ENCODE measurements around the gene MAP3K12. TPM values are rescaled to one million over a fixed set of nuclear protein-coding genes. Genes with fewer than 3 reads are reported as not detected.
A peak's percentile ranks its signal among the peaks of the same experiment; 100 is the strongest.

Gene MAP3K12
- total and polyA plus RNA-seq, 2 of the 4 experiments (the other 2 are of a cell fraction) = 29.0 to 52.5 TPM

DNA sequence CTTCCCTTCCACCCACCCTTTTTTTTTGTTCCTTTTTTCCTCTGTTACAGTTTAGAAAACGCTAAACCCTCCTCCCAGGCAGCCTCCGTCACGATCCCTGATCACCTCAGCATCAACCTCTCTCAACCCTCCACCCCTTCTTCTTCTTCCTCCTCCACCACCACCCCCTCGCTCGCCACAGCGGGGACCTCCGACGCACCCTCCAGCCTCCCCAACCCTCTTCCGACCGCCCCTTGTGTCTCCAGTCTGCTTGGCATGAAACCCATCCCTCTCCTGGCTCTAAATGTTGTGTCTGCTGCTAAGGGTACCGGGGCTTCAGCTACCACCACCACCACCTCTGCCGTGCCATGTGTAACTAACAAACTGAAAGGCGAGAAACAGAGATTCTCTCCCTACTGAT, 24.4 kb downstream of the MAP3K12 start:
- no peaks in the 10 kb centered on the region for H3K9me1 ChIP-seq (ENCODE audit: insufficient read depth, low read length)
- 86 to 100% methylated on average over 1 to 9 of the region's 13 CpGs for WGBS, 2 experiments (ENCODE audit: extremely low coverage in 2 of 2, insufficient read length in 1 of 2)
- H3K36me3 ChIP-seq (ENCODE audit: control insufficient read depth, insufficient read depth, low read length) = peaks cover 76% of the 10 kb centered on the region
- H3K56ac ChIP-seq (ENCODE audit: extremely low read depth, insufficient read depth, low read length) = no peak overlapping the region
- TF ChIP-seq USF2 (IDR thresholded peaks at IDR 0.05; ENCODE audit: low read depth, low read length) (no peak), ELK1 (IDR thresholded peaks at IDR 0.05; ENCODE audit: borderline replicate concordance, low read depth, low read length) (no peak), MAZ (IDR thresholded peaks at IDR 0.05; ENCODE audit: borderline replicate concordance, low read depth, low read length) (no peak), SMC3 (IDR thresholded peaks at IDR 0.05; ENCODE audit: low read depth, low read length) (no peak)
- no peak overlapping the region for H4K91ac ChIP-seq (ENCODE audit: insufficient read depth, low read depth, low read length)
- H3K4me1 ChIP-seq (ENCODE audit: control insufficient read depth, insufficient read depth, low read length) = peaks cover 9% of the 10 kb centered on the region
- POLR2A ChIA-PET (ENCODE audit: unreplicated experiment) = no interaction called here
- CTCF ChIA-PET = interaction anchor here (0.6 to 2.7 kb wide), 2 partner anchors 10 to 123 kb away, joined by 3 to 6 read pairs; no protein-coding TSS in a partner anchor
- H3K9me3 ChIP-seq (ENCODE audit: control insufficient read depth, insufficient read depth, low read length) = no peaks in the 10 kb centered on the region
- H4K20me1 ChIP-seq (ENCODE audit: insufficient read depth, low read length) = peaks cover 85% of the 10 kb centered on the region
- no peak overlapping the region for H3K4ac ChIP-seq (ENCODE audit: low read depth, low read length)
- H3K27me3 ChIP-seq (ENCODE audit: control insufficient read depth, insufficient read depth, low read length) = no peaks in the 10 kb centered on the region
- peaks cover 34 to 75% of the 10 kb centered on the region in 2 experiments for H3K79me1 ChIP-seq (ENCODE audit: low read depth in 1 of 2, low read length in 2 of 2)
- no peak for ATAC-seq (ENCODE audit: low read depth)
- no peak overlapping the region for H2AK5ac ChIP-seq (ENCODE audit: low read depth, low read length)
- H4K5ac ChIP-seq (ENCODE audit: low read depth, low read length) = no peak overlapping the region
- intact Hi-C loops (cut with micrococcal nuclease) (no loop called here), dilution Hi-C loops (cut with HindIII; ENCODE audit: low sequenced_read_pairs, unreplicated experiment) (no loop called here), in situ Hi-C loops (cut with MboI; ENCODE audit: low sequenced_read_pairs) (no loop called here)
- H2BK15ac ChIP-seq (ENCODE audit: low read depth, low read length) = no peak overlapping the region
- H2AK9ac ChIP-seq (replicated peaks; ENCODE audit: low read depth, low read length, poor library complexity) = no peak overlapping the region
- H3K14ac ChIP-seq (replicated peaks; ENCODE audit: low read depth, low read length) = no peak overlapping the region
- H3K4me3 ChIP-seq (ENCODE audit: insufficient read depth, low read depth, low read length) = no peak overlapping the region
- H3K4me2 ChIP-seq (ENCODE audit: low read depth, low read length) = no peak overlapping the region
- H3K18ac ChIP-seq (ENCODE audit: low read depth, low read length) = no peak overlapping the region
- no peak overlapping the region for H3K9ac ChIP-seq (ENCODE audit: low read depth, low read length)
- peak overlapping the region; percentile 7 for H2BK5ac ChIP-seq (ENCODE audit: low read depth, low read length, poor library complexity, severe bottlenecking)
- H3K23ac ChIP-seq (ENCODE audit: low read depth, low read length) = no peak overlapping the region
- no peak for DNase-seq
- H2BK120ac ChIP-seq (ENCODE audit: low read depth, low read length) = no peak overlapping the region
- no peak overlapping the region for H3K27ac ChIP-seq (ENCODE audit: insufficient read depth, low read length)
- H2BK20ac ChIP-seq (ENCODE audit: low read depth, low read length) = no peak overlapping the region
- no TSS peak for BruUV-seq (replicated peaks)
- H4K8ac ChIP-seq (ENCODE audit: low read depth in 2 of 2, low read length in 2 of 2) = no peak overlapping the region
- H2AFZ ChIP-seq (replicated peaks; ENCODE audit: low read length, poor library complexity) = no peak overlapping the region

Measured in IMR-90 (cell line).